Activated CD4-positive, CD25-positive, alpha-beta regulatory T cell treated with anti-CD3 and anti-CD28 coated beads, Interleukin-2, amount 50 U/mL, for 24 hours (primary cell): ENCODE data around the gene PCDH15.

ENCODE experiments used
- ATAC-seq, 2 donors: fragments of 150-1000 bp; cut with Tn5 transposase; one replicate each; pipeline ENCODE4 v1.10.0; 2021; ENCODE audit warnings: mild to moderate bottlenecking in 1 of 2, moderate library complexity in 1 of 2

The PCDH15 gene

GRCh38 chr10:54108961-54109360 lies 692.1 kb downstream of the PCDH15 start:
- no peak for ATAC-seq

- ATAC-seq, result no peak
Observed at GRCh38 chr10:54096892-54097291, 704.1 kb downstream of the PCDH15 start.

DNA sequence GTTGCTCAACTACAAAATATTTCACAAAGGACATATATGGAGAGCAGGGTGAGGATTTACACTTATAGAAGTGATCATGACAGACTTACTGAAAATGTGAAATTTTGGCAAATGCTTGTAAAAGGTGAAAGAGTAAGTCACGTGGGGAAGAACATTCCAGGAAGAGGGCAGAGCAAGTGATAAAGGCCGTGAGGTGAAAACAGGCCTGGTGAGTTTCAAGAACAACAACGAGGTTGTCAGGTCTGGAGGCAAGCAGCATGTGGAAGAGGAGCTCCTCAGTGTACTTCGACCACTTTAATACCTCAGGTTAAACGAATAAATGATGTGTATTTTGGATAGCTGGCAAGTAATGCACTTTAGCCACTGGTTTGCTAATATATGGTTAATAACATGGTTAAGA lies 706.7 kb downstream of the PCDH15 start:
- ATAC-seq, result no peak

GRCh38 chr10:54091237-54091636 lies 709.8 kb downstream of the PCDH15 start:
- no peak for ATAC-seq

GRCh38 chr10:54081950-54082349 lies 719.1 kb downstream of the PCDH15 start:
- no peak for ATAC-seq

DNA sequence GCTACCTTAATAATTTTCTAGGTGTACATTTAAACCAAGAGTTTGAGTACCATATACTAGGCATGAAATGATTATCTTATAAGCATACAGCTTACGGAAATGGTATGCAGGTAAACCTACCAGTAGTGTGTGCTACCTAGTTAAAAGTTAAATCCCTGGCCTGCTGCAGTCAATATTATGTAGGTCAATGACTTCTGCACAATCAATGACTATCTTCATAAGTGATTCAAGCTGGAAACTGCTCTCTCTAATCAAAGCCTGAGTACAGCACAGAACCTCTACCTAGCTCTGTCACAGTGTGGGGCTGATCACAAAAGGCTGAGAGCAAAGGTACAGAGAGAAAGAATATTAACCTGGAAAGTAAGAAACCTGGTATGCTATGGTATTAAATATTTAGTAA lies 733.7 kb downstream of the PCDH15 start:
- no peak for ATAC-seq

- no peak for ATAC-seq
Observed at GRCh38 chr10:54066646-54067045, 734.4 kb downstream of the PCDH15 start.

DNA sequence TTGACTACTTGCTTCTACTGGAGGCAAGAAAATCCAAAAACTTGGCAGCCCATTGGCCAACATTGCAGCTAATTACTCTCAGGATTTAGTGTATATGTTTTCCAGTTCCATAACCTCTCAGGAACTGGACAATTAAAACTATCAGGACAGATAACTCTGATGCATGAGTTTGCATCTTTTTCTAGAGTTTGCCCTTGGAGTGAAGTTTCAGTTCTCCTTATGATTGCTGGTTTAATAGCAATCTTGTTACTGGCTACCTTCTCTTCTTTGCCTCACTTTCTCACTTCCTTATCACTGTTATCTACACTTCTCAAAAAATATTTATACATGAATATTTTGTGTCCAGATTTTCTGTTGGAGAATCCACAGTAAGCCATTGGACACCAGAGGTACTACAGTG lies 735.9 kb downstream of the PCDH15 start:
- ATAC-seq, result no peak

- no peak for ATAC-seq
Observed at GRCh38 chr10:54064215-54064614, 736.8 kb downstream of the PCDH15 start.

- no peak for ATAC-seq
Observed at GRCh38 chr10:54063514-54063913, 737.5 kb downstream of the PCDH15 start.

- no peak for ATAC-seq
Observed at GRCh38 chr10:54060572-54060971, 740.5 kb downstream of the PCDH15 start.

- no peak for ATAC-seq
Observed at GRCh38 chr10:54057357-54057756, 743.7 kb downstream of the PCDH15 start.

- ATAC-seq, result no peak
Observed at GRCh38 chr10:54026340-54026739, 774.7 kb downstream of the PCDH15 start.

- no peak for ATAC-seq
Observed at GRCh38 chr10:54011117-54011516, 789.9 kb downstream of the PCDH15 start.

DNA sequence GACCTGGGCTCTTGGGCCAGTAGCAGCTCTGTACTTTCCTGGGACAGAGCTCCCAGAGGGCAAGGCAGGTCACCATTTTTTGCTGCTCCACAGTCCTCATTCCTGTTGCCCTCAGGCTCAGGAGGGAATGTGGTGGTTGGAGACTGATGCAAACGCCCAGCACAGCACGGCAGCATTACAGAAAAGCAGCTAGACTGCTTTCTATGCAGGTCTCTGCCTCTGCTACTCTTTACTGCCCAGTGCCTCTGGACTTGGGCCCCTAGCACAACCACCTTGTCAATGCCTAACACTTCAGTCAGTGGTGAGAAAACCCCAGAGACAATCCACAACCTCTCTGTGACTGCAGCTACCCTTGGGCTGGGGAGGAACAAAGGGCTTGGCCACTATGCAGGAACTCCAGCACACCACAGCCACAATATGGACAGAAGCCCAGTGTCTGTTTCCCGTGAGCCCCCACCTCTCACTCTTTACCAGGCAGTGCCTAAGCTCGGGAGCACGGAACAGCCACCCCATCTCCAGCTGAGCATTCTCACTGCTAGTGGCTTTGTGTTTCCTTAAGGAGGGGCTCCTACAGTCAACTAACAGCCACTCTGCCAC lies 790.6 kb downstream of the PCDH15 start:
- ATAC-seq, result no peak

GRCh38 chr10:54009672-54010071 lies 791.4 kb downstream of the PCDH15 start:
- no peak for ATAC-seq

DNA sequence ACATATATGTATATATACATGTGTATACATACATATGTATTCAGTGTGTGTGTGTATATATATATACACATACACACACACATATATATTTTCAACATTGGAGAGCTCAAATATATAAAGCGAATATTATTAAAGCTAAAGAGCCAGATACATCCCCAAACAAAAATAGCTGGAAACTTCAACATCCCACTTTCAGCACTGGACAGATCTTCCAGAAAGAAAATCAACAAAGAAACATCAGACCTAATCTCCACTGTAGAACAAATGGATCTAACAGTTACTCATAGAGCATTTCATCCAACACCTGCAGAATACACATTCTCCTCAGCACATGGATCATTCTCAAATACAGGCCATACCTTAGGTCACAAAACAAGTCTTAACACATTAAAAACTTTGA lies 799.0 kb downstream of the PCDH15 start:
- ATAC-seq, result no peak

GRCh38 chr10:53997953-53998352 lies 803.1 kb downstream of the PCDH15 start:
- ATAC-seq, result no peak

DNA sequence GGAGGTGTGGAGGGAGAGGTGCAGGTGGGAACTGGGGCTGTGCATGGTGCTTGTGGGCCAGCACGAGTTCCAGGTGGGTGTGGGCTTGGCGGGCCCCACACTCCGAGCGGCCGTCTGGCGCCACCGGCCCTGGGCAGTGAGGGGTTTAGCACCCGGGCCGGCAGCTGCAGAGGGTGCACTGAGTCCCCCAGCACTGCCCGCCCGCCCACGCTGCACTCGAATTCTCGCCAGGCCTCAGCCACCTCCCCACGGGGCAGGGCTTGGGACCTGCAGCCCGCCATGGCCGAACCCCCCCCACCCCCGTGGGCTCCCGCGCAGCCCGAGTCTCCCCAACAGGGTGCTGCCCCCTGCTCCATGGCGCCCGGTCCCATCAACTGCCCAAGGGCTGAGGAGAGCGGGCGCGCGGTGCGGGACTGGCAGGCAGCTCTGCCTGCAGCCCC lies 810.2 kb downstream of the PCDH15 start:
- ATAC-seq, result no peak

DNA sequence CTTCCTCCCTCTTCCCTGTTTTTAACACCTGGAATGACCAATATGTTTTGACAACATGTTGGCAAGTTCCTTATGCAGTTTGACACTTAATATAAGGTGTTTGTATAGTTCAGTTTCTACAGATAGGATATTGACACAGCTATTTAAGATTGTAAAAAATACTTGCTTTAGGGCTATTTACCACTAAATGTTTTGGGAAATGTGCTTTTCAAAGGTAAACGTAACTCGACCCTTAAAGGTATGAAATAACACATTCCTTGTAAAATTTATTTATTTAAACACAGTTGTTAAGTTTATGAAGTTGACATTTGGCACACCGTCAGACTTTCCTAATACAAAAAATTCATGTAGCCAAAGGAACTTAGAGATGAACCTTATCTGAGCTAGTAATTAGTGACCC lies 817.6 kb downstream of the PCDH15 start:
- ATAC-seq, result no peak

DNA sequence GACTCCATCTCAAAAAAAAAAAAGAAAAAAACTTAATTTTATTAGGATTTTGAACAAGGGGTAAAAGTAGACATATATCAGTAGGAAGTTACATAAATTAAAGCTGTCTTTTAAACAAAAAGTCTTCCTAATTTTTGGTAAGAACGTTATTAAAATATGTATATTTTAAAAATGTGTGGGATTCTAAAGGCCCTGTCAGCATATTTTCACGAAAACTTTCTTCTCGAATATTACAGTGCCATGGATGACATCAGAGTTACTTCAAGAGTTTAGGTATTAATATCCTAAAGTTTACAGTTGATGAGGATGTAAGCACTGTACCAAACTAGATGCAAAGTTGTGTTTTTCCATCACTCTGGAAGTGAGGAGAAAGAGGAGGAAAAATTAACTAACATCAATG lies 820.8 kb downstream of the PCDH15 start:
- ATAC-seq, result no peak

- ATAC-seq, result no peak
Observed at GRCh38 chr10:53978301-53978700, 822.7 kb downstream of the PCDH15 start.

DNA sequence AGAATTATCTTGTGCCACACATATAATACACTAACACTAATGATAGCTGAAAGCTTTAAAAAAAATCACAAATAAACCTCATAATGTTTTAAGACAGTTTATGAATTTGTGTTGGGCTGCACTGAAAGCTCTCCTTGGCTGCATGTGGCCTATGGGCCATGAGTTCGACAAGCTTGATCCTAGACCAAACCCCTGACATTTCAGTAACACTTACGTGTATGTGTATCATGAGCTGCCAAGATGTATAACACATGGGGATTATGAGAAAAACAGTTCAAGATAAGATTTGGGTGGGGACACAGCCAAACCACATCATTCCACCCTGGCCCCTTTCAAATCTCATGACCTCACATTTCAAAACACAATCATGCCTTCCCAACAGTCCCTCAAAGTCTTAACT lies 823.8 kb downstream of the PCDH15 start:
- no peak for ATAC-seq

DNA sequence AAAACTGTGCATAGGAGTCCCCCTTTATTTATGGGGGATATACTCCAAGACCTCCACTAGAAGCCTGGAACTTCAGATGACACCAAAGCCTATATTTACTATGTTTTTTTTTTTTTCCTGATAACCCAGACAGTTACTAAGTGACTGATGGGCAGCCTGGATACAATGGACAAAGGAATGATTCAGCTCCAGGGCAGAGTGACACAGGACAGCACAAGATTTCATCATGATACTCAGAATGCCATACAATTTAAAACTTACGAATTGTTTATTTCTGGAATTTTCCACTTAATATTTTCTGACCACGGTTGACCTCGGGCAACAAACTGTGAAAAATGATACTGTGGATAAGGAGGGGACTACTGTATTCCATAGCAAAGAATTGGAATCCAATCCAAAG lies 843.6 kb downstream of the PCDH15 start:
- no peak for ATAC-seq

DNA sequence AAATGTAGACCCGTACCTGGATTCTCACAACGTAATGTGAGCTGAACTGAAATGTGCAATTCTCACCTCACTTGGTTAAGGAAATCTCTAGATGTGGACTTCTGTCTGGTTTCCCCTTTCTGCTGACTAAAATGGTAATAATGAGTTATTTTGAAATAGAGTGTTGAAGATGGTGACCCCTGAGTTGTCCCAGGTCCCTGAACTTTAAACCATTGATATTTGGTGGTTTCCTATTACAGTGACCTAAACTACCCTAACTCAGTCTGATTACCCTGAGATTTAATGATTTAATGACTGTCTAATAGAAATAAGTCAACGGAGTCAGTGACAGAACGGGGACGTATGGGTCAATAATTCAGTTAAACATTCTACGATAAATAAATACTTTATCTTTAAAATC lies 845.9 kb downstream of the PCDH15 start:
- ATAC-seq, result no peak
